ENCODE data around the gene TTC39A. TPM values are rescaled to one million over a fixed set of nuclear protein-coding genes. Genes with fewer than 3 reads are reported as not detected.

Gene TTC39A
- 0.83 and 3.5 TPM in 2 replicates for total RNA-seq (2014; rRNA removed; shearing (Covaris generic))

- DNase-seq (ENCODE audit: low spot score): no peak
Measured at GRCh38 chr1:51330331-51331201, at the start of gene TTC39A. Gene TTC39A (minus strand): TSS chr1:51330562. CDS start chr1:51330477, 85 bp downstream.

DNA sequence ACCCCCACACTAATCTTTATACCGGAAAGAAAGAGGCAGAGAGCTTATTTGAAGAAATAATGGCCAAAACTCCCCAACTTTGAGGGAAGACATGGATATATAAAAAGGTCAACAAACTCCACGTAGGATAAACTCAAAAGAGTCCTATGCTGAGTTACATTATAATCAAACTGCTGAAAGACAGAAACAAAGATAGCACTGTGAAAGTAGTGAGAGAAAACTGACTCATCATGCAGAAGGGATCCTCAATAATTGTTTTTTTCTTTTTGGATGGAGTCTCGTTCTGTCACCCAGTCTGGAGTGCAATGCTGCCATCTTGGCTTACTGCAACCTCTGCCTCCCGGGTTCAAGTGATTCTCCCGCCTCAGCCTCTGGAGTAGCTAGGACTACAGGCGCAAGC is 48.5 kb upstream of the TTC39A start:
- DNase-seq (ENCODE audit: low spot score): no peak

GRCh38 chr1:51373898-51374297 is 43.5 kb upstream of the TTC39A start:
- no peak for DNase-seq (ENCODE audit: low spot score)

DNA sequence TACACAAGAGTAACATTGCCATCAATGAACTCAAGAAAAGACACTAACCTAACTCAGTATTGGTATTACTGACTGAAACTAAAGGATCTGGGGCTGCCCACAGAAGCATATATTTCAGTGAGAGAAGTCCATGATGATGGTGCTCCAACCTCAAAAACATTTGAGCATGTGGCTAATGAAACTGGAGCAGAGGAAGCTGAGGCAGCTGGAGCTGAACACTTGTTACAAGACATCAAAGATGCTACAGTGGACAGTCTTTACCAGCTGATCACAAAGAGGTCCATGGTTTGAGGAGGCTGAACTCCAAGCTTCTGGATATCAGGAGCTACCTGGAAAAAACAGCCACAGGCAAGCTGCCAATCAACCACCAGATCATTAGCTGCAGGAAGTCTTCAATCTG is 42.2 kb upstream of the TTC39A start:
- no peak for DNase-seq (ENCODE audit: low spot score)

DNA sequence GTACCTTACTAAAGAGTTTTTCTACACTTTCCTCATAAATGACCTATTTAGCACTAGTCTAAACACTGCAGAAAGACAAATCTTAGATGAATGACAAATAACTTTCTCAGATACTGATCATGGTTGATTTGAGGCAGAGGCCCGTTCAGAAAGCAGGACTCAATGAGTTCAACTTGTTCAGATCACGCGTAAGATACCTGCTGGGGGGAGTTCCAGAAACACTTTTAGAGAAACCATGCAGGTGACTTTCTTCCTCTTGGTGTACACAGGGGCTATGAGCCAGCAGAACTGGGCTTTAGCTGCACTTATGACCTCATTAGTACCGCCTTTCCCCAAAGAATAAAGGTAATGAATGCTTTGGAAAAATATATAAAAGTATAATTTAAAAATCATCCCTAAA is 38.8 kb upstream of the TTC39A start:
- no peak for DNase-seq (ENCODE audit: low spot score)

DNA sequence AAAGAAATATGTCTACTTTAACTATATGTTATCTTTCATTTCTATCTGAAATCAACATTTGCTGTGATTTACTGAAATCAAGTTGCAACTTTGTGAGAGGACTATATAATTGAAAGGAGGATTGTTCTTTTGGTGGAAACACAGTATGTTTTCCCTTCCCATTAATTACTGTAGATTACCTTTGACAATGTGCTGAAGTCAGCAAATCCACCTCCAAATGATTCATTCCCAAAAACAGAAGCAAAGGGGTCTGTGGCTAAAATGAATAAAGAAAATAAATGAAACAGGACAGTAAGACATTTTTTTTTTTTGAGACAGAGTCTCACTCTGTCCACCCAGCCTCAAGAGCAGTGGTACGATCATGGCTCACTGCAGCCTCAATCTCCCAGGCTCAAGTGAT is 35.4 kb upstream of the TTC39A start:
- DNase-seq (ENCODE audit: low spot score): no peak

DNA sequence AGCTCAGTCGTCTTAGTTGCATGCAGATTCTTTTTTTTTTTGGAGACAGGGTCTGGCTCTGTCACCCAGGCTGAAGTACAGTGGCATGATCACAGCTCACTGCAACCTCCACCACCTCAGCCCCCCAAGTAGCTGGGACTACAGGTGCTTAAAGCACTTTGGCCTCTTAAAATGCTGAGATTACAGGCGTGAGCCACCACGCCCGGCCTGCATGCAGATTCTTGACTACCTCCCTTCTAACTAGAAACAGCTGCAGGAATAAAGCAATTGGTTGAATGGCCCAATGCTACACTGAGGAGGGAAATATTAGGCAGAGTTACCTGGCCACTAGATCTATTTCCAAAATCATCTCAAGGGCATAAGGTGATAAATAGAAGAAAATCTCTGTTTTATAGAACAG is 29.5 kb upstream of the TTC39A start:
- no peak for DNase-seq (ENCODE audit: low spot score)

- DNase-seq (ENCODE audit: low spot score): no peak
Measured at GRCh38 chr1:51355382-51355781, 25.0 kb upstream of the TTC39A start.

DNA sequence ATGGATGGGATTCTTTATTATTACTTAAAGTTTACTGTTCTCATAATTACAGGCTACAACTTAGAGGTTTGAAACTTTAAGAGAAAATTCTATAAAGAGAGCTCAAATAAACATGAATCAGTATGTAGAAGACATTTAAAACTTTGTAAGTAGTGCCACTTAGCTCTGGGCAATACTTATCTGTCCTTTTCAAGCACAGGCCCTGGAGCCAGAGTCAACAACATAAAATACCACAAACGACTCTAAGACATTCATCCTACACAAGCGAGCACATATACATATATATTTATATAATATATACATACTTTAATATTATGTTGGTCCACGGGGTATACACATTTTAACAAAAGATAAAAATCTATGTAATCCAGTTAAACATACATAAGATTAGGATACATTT is 24.1 kb upstream of the TTC39A start:
- DNase-seq (ENCODE audit: low spot score): no peak

DNA sequence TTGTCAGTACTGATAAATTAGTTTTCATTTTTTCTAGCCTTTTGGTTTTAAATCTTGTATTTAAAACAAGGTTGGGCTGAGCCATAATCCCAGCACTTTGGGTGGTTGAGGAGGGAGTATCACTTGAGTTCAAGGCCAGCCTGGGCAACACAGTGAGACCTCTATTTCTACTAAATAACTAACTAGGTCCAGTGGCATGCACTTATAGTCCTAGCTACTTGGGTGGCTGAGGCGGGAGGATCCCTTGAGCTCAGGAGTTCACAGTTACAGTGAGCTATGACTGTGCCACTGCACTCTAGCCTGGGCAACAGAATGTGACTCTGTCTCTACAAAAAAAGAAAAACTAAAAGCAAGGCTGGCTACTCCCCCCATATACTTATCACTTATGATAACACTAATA is 21.5 kb upstream of the TTC39A start:
- DNase-seq (ENCODE audit: low spot score): no peak

- DNase-seq (ENCODE audit: low spot score): no peak
Measured at GRCh38 chr1:51349862-51350261, 19.5 kb upstream of the TTC39A start.

GRCh38 chr1:51348147-51348527 is 17.8 kb upstream of the TTC39A start:
- DNase-seq (ENCODE audit: low spot score): no peak

GRCh38 chr1:51347398-51348146 is 17.2 kb upstream of the TTC39A start:
- DNase-seq (ENCODE audit: low spot score): no peak

DNA sequence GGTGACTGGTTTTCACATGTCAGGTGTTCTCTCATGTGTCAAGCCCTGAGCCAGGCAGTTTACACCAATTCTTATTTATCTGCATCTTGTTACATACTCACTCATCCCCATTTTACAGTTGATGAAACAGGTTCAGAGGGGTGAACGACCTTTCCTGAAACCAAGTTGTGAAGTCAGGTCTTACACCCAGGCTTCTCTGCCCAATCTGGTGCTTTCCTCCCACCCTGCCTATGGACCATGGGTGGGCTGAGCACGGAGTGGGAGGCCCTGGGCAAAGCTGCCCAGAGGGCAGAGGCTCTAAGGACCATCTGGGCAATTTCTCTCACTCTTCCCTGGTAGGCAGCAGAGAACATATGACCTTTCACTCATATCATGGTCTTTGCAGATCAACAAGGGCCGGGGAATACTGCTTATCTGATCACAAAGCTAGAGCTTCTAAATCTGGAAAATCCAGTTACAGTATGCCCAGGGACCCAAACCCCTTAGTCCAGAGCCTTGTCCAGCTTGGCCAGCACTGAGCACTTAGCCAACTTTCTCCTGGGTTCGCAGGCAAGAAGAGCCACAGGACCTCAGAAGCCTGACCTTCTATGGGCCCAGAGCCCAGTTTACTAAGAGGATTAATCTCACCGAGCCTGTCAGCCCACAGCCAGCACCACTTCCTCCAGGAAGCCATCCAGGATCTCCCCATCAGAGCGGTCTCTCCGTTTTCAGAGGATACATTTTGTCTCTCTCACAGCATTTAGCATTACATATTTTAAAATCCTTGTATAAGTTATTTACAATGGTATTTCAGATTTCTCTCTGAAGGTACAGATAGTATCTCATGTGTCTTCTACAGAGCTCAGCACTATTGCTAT is 16.0 kb upstream of the TTC39A start:
- DNase-seq (ENCODE audit: low spot score): no peak

DNA sequence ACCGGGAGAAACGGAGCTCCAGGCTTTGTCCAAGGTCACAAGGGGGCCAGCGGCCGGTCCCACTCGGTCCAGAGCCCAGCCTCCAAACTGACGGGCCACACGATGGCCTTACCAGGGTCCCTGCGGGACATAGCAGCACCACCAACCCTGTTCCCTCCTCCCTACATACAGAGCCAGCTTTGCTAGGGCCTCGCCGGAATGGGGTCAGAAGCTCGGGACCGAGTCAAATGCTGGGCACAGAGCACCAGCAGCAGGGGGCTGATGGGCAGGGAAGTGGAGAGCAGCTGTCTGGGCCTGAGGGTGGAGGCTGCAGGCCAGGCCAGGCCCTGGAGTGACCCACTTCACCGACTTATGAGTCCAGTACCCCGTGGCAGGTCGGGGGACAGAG is 14.9 kb upstream of the TTC39A start:
- no peak for DNase-seq (ENCODE audit: low spot score)

DNA sequence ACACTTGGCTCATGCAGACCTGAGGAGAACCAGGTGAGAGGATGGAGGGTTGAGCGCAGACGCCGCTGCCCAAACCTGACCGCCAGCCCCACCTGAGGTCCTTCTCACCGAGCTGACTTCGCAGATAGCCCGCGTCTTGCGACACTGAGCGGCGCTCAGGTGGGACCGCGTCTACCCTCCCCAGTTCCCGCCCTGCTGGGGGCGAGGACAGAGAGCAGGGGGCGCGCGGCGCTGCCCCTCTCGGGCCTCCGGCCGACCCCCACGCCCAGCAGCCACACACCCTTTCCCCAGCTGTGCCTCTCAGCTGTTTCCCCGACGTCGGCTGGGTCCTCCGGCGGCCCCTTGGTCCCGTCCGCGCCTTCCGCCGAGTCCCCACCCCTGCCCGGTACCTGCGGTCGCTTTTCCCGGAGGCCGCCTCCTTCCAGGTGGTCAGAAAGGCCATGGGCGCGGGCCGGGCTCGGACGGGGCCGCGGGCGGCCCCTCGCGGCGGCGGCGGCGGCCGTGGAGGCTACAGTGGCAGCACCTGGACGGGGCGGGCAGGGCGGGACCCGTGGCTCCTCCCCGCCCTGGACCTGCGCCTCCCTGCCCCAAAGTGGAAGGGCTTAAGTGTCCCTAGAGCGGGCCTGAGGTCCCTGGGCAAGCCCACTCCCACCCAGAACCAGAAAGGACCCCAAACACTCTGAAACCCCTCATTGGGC is 14.4 kb upstream of the TTC39A start:
- DNase-seq (ENCODE audit: low spot score): no peak

- no peak for DNase-seq (ENCODE audit: low spot score)
Measured at GRCh38 chr1:51344276-51344601, 13.9 kb upstream of the TTC39A start.

GRCh38 chr1:51343624-51344023 is 13.3 kb upstream of the TTC39A start:
- no peak for DNase-seq (ENCODE audit: low spot score)

DNA sequence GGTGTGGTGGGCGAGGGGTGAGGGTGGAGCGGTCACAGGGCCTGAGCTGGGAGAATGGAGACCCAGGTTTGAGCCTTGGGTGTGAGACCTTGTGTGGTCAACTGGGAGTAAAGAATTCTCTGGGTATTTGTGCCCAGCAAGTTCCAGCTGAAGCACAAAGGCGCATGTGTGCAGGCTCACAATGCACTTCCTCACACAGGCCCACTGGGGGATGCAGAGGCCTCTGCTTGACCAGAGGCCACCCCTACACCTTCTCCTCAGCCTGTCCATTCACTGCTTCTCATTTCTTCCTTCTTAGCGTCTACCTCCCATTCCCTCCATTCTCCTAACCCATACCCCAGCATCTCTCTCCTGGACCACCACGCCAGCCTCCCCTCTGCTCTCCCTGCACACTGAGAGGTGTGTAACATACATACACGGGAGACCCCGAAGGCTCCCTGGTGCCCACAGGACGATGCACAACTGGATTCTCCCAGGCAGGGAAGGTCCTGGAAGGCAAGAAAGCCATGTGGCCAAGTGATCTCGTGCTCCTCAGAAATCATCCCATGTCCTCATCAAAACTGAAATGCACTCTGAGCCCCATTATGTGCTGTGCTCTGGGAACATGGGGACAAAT is 12.3 kb upstream of the TTC39A start:
- no peak for DNase-seq (ENCODE audit: low spot score)

DNA sequence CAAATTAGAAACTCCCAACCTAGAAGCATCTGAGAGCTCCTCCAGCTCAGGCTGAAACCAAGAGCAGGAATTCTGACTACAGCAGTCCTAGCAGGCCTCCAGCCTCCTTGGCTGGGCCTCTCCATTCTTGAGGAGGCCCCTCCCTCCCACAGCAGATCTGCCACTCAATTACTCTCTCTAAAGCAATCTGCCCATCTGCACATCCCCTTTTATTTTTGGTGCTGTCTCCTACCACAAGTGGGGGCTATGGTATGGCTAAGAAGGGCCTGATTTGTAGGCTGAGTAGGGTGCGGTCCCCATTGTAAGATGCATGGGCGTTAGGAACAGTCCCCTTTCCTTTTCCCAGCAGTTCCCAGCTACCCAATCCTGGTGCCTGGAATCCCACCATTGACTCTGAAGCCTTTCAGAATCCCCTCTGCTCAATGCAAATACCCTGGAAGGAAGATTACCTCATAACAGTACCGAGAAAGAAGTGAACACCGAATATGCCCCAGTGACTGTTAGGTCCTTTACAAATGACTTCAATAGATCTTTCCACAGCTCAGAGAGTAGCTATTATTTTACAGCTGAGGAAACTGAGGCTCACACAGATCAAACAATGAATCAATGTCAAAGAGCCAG is 11.6 kb upstream of the TTC39A start:
- no peak for DNase-seq (ENCODE audit: low spot score)

DNA sequence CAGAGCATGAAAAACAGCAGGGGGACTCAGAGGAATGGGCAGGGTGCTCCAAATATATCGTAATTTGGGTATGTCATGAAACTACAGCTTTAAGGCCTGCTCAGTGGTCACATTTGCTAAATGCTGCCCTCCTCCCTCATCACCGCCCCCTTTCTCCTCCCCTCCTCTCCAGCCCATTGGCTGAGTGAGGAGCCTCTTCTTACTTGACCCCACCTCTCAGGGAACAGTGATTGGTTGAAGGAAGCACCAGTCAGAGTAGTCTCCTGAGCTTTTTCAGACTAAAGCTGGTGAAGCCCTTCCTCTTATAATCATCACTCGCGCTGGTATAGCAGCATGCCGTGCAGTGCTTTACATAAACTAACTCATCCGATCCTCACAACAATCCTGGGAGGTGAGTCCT is 10.0 kb upstream of the TTC39A start:
- DNase-seq (ENCODE audit: low spot score): no peak

All from H4 (cell line).